Transverse colon (tissue), 4 donors: ENCODE data around the gene OSBPL6.

Experiments used
- CTCF ChIP-seq, 5 experiments: fragments of 200-600 bp in 3 of 5; fragments of 450-650 bp in 2 of 5; sonication (generic) in 3 of 5; IDR thresholded peaks; 1 replicate in 2 of 5; 2 replicates in 3 of 5; pipeline ENCODE4 v1.5.1; 2016 to 2017; ENCODE audit warnings: antibody characterized with exemption in 5 of 5, inconsistent platforms in 3 of 5, mild to moderate bottlenecking in 2 of 5, moderate library complexity in 1 of 5
- EP300 ChIP-seq: sonication (generic); formaldehyde crosslinking; IDR thresholded peaks from one replicate; pipeline ENCODE4 v1.6.1; 2017; ENCODE audit warnings: antibody characterized with exemption, low read depth
- POLR2A ChIP-seq: fragments of 450-650 bp; IDR thresholded peaks from one replicate; pipeline ENCODE4 v1.6.1; 2016; ENCODE audit warnings: antibody characterized with exemption, mild to moderate bottlenecking, moderate library complexity
- POLR2AphosphoS5 ChIP-seq, 3 donors: sonication (generic); formaldehyde crosslinking; IDR thresholded peaks; one replicate each; pipeline ENCODE4 v1.6.1; 2016; ENCODE audit warnings: antibody characterized with exemption in 3 of 3

GRCh38 chr2:178271629-178272333, 77.5 kb downstream of the OSBPL6 start:
- TF ChIP-seq CTCF (IDR thresholded peaks at IDR 0.05) = no peak
- TF ChIP-seq EP300 = no peak
- TF ChIP-seq POLR2A = no peak
- no peak for TF ChIP-seq POLR2AphosphoS5 (IDR thresholded peaks at IDR 0.05)
